HepG2 (cell line): ENCODE data around the gene OST4. TPM values are rescaled to one million over a fixed set of nuclear protein-coding genes. Genes with fewer than 3 reads are reported as not detected.

Source experiments
- AGO2 ChIP-seq: fragments of 200-400 bp; formaldehyde crosslinking; optimal IDR thresholded peaks from 2 replicates; pipeline ENCODE3; 2017; ENCODE audit warnings: mild to moderate bottlenecking, low read depth, low read length, moderate library complexity
- ATF7-NPFF ChIP-seq: sonication (generic); formaldehyde crosslinking; IDR thresholded peaks from 2 replicates; pipeline ENCODE4 v1.8.1; 2023; ENCODE audit warnings: mild to moderate bottlenecking, low read depth, missing genetic modification reagents, moderate library complexity
- DRAP1 ChIP-seq: IDR thresholded peaks from 2 replicates; pipeline ENCODE4 v1.6.1; 2016; ENCODE audit warnings: missing genetic modification reagents, missing compliant biosample characterization
- ETS1 ChIP-seq: sonication (generic); formaldehyde crosslinking; IDR thresholded peaks from 2 replicates; pipeline ENCODE4 v1.4.0; 2020; ENCODE audit warnings: missing genetic modification reagents
- HCFC1 ChIP-seq: fragments of 150-350 bp; IDR thresholded peaks from 2 replicates; pipeline ENCODE4 v1.6.1; 2014; ENCODE audit warnings: low read depth, low read length
- HNF1A ChIP-seq, 2 experiments: sonication (generic) in 1 of 2; formaldehyde crosslinking in 1 of 2; IDR thresholded peaks; 2 replicates each; pipeline versions ENCODE4 v1.4.0 to v1.6.1; 2016 to 2020; ENCODE audit warnings: borderline replicate concordance in 1 of 2, low read depth in 1 of 2, mild to moderate bottlenecking in 1 of 2, missing genetic modification reagents in 1 of 2
- HNF4A ChIP-seq: sonication (generic); formaldehyde crosslinking; IDR thresholded peaks from 2 replicates; pipeline ENCODE4 v1.4.0; 2020; ENCODE audit warnings: missing genetic modification reagents
- LCORL ChIP-seq, 2 experiments: fragments of 450-650 bp in 1 of 2; sonication (generic) in 1 of 2; formaldehyde crosslinking in 1 of 2; IDR thresholded peaks; 2 replicates each; pipeline versions ENCODE4 v1.5.0 to v1.6.1; 2017 to 2020; ENCODE audit warnings: antibody characterized with exemption in 1 of 2, missing genetic modification reagents in 1 of 2
- MEIS1 ChIP-seq: sonication (generic); formaldehyde crosslinking; IDR thresholded peaks from 2 replicates; pipeline ENCODE4 v1.9.0; 2021; ENCODE audit warnings: mild to moderate bottlenecking, missing genetic modification reagents, moderate library complexity, borderline replicate concordance
- MXD1 ChIP-seq: sonication (generic); formaldehyde crosslinking; IDR thresholded peaks from 2 replicates; pipeline ENCODE4 v1.4.0; 2020; ENCODE audit warnings: mild to moderate bottlenecking, missing genetic modification reagents
- MXD3 ChIP-seq: IDR thresholded peaks from 2 replicates; pipeline ENCODE4 v1.6.1; 2016; ENCODE audit warnings: mild to moderate bottlenecking, missing biosample characterization, missing genetic modification reagents
- NBN ChIP-seq: fragments of 450-650 bp; conservative IDR thresholded peaks from 2 replicates; pipeline ENCODE4 v1.6.1; 2017
- NONO ChIP-seq, 2 experiments: fragments of 450-650 bp in 1 of 2; sonication (generic) in 1 of 2; formaldehyde crosslinking in 1 of 2; IDR thresholded peaks in 1 of 2; conservative IDR thresholded peaks in 1 of 2; 2 replicates each; pipeline versions ENCODE4 v1.6.1 to v1.8.0; 2017 to 2022; ENCODE audit warnings: mild to moderate bottlenecking in 1 of 2, missing genetic modification reagents in 1 of 2, moderate library complexity in 1 of 2
- NR3C1 ChIP-seq: sonication (generic); formaldehyde crosslinking; IDR thresholded peaks from 2 replicates; pipeline ENCODE4 v1.4.0; 2020; ENCODE audit warnings: missing genetic modification reagents
- RBM39 ChIP-seq: fragments of 200-400 bp; formaldehyde crosslinking; IDR thresholded peaks from one replicate; pipeline ENCODE4 v1.6.1; 2018; ENCODE audit warnings: antibody characterized with exemption, mild to moderate bottlenecking, low read depth, low read length; ENCODE audit not compliant: poor library complexity, severe bottlenecking
- RORA ChIP-seq: sonication (generic); formaldehyde crosslinking; IDR thresholded peaks from 2 replicates; pipeline ENCODE4 v1.5.0; 2020; ENCODE audit warnings: mild to moderate bottlenecking, missing genetic modification reagents, moderate library complexity
- SNAPC5 ChIP-seq: sonication (generic); formaldehyde crosslinking; IDR thresholded peaks from 2 replicates; pipeline ENCODE4 v1.8.1; 2023; ENCODE audit warnings: mild to moderate bottlenecking, missing genetic modification reagents, borderline replicate concordance
- SPEN ChIP-seq: sonication (generic); formaldehyde crosslinking; IDR thresholded peaks from 2 replicates; pipeline ENCODE4 v1.5.1; 2020; ENCODE audit warnings: low read depth, mild to moderate bottlenecking, missing genetic modification reagents
- ZFX ChIP-seq: sonication (generic); formaldehyde crosslinking; IDR thresholded peaks from 2 replicates; pipeline ENCODE4 v1.4.0; 2020; ENCODE audit warnings: mild to moderate bottlenecking, low read depth, missing genetic modification reagents, moderate library complexity
- ZMYM4 ChIP-seq: sonication (generic); formaldehyde crosslinking; IDR thresholded peaks from 2 replicates; pipeline ENCODE4 v1.8.1; 2023; ENCODE audit warnings: mild to moderate bottlenecking, missing genetic modification reagents
- ZZZ3 ChIP-seq: sonication (generic); formaldehyde crosslinking; IDR thresholded peaks from 2 replicates; pipeline ENCODE4 v1.4.0; 2020; ENCODE audit warnings: missing genetic modification reagents, mild to moderate bottlenecking, borderline replicate concordance
- polyA plus RNA-seq, 8 experiments: library from polyadenylated mRNA; depleted of rRNA in 3 of 8; stranded (reverse) in 7 of 8; unstranded in 1 of 8; fragments of >200 nt; fragmentation: Illumina TruSeq in 4 of 8; extraction: Trizol in 4 of 8; gene quantifications; 2 replicates each; pipeline versions ENCODE4 v1.2.1 to v1.2.3, GENCODE V29; 2011 to 2016; ENCODE audit warnings: low read depth in 4 of 8, missing spikeins in 1 of 8, mixed read lengths in 1 of 8; ENCODE audit not compliant: insufficient read depth in 1 of 8
- total RNA-seq, 5 experiments: library from RNA; depleted of rRNA; stranded (reverse); fragments of >200 nt; fragmentation: Illumina TruSeq; extraction: Trizol; gene quantifications; 2 replicates each; pipeline ENCODE4 v1.2.3, GENCODE V29; 2016; ENCODE audit warnings: low read depth in 1 of 5

OST4 gene
- total and polyA plus RNA-seq, 2 of the 13 experiments (the other 11 are each of a cell fraction or from before 2014, with no cell fraction given), result 498 to 584 TPM

- no peak; the same call in 1 of the 2 replicates for TF ChIP-seq ZMYM4 (CRISPR knock-in tag)
- no peak for TF ChIP-seq SPEN (CRISPR knock-in tag)
- TF ChIP-seq HNF1A (IDR thresholded peaks at IDR 0.05; ENCODE audit: low read depth), result no peak
- TF ChIP-seq HNF1A (CRISPR knock-in tag; IDR thresholded peaks at IDR 0.05; ENCODE audit: borderline replicate concordance), result no peak
- no peak for TF ChIP-seq NBN
- no peak for TF ChIP-seq HNF4A (CRISPR knock-in tag)
- TF ChIP-seq SNAPC5, result no peak
- TF ChIP-seq ZZZ3 (CRISPR knock-in tag), result no peak
- no peak for TF ChIP-seq ATF7-NPFF (CRISPR knock-in tag)
- TF ChIP-seq LCORL (IDR thresholded peaks at IDR 0.05), result no peak
- peak; percentile 89 for TF ChIP-seq LCORL (CRISPR knock-in tag; IDR thresholded peaks at IDR 0.05)
- no peak for TF ChIP-seq RBM39
- no peak for TF ChIP-seq ZFX
- TF ChIP-seq NONO (IDR thresholded peaks at IDR 0.05), result no peak
- 0 out of 2 replicates have a peak, but pooled peaks have one; percentile 7 for TF ChIP-seq NONO (CRISPR knock-in tag; conservative IDR thresholded peaks at IDR 0.05)
- TF ChIP-seq AGO2, result no peak
- no peak for TF ChIP-seq RORA (CRISPR knock-in tag)
- TF ChIP-seq MEIS1 (CRISPR knock-in tag), result peak; percentile 53; the same call in 1 of the 2 replicates
- 0 out of 2 replicates have a peak, but pooled peaks have one; percentile 7 for TF ChIP-seq MXD1
- TF ChIP-seq DRAP1, result peak; percentile 35; the same call in 1 of the 2 replicates
- no peak for TF ChIP-seq NR3C1 (CRISPR knock-in tag)
- no peak for TF ChIP-seq MXD3
- no peak for TF ChIP-seq HCFC1
- no peak for TF ChIP-seq ETS1 (CRISPR knock-in tag)
Observed at GRCh38 chr2:27071990-27072830, 756 bp upstream of the OST4 start (continued).
